ENCODE results near the gene GDE1.

- TF ChIP-seq CTCF (IDR thresholded peaks at IDR 0.05) (no peak), POLR2A (IDR thresholded peaks at IDR 0.05) (no peak)
These were observed 37.5 kb upstream of the GDE1 start for GRCh38 chr16:19559242-19559910.

Measured in lower leg skin (tissue), 3 donors.